HepG2 (cell line): ENCODE data around the gene CLEC4M. TPM values are rescaled to one million over a fixed set of nuclear protein-coding genes. Genes with fewer than 3 reads are reported as not detected.

Experiments used
- ATAC-seq: fragments of 200-7000 bp; cut with Tn5 transposase; 3 replicates; pipeline ENCODE4 v1.9.1; 2020; ENCODE audit warnings: mild to moderate bottlenecking, moderate library complexity
- BruUV-seq: library from RNA; stranded (reverse); fragments of 400-500 nt; replicated peaks from 2 replicates; lab custom pipeline; 2021; lab: Mats Ljungman, UMichigan
- CTCF ChIA-PET: fragments of 300-600 bp; formaldehyde crosslinking; extraction: SDS; loops from one replicate; lab custom pipeline; 2021; ENCODE audit warnings: low total read pairs, inconsistent platforms, low intra/inter-chr PET ratio; lab: Yijun Ruan, JAX
- POLR2A ChIA-PET: fragments of 350-600 bp; sonication (Branson Sonifier 250); formaldehyde crosslinking; loops from one replicate; lab custom pipeline; 2020; ENCODE audit warnings: antibody characterized with exemption, inconsistent platforms; lab: Yijun Ruan, JAX
- DNase-seq: peaks from one replicate; pipeline ENCODE4 v3.0.0-alpha.2; 2015; ENCODE audit warnings: low spot score
- FAIRE-seq: peaks from 3 replicates; lab custom pipeline; 2011; peaks lifted over from hg19 to GRCh38; lab: Jason Lieb, UNC
- H2AFZ ChIP-seq: one replicate; pipeline ENCODE4 v1.6.1; 2011; ENCODE audit warnings: low read length, inconsistent platforms
- H3K27ac ChIP-seq: fragments of 300-600 bp; 3 replicates; pipeline ENCODE4 v1.8.0; 2011; ENCODE audit warnings: mixed run types, mild to moderate bottlenecking, mixed read lengths, low read length, inconsistent platforms; ENCODE audit not compliant: insufficient read depth; ENCODE audit errors: extremely low read length
- H3K27me3 ChIP-seq, 2 experiments: fragments of 200-600 bp in 1 of 2; 2 replicates in 1 of 2; 3 replicates in 1 of 2; pipeline versions ENCODE4 v1.6.0 to v1.8.0; 2011; ENCODE audit warnings: low read length in 2 of 2, mild to moderate bottlenecking in 2 of 2, moderate library complexity in 2 of 2, inconsistent platforms in 1 of 2; ENCODE audit not compliant: insufficient read depth in 2 of 2, control insufficient read depth in 1 of 2
- H3K36me3 ChIP-seq, 2 experiments: fragments of 200-600 bp in 1 of 2; replicated peaks in 1 of 2; 2 replicates in 1 of 2; 3 replicates in 1 of 2; pipeline versions ENCODE4 v1.5.1 to v1.8.0; 2011; ENCODE audit warnings: low read length in 2 of 2, inconsistent platforms in 1 of 2; ENCODE audit not compliant: insufficient read depth in 2 of 2, control insufficient read depth in 1 of 2
- H3K4me1 ChIP-seq: 2 replicates; pipeline ENCODE4 v1.5.1; 2012; ENCODE audit warnings: low read length, inconsistent platforms; ENCODE audit not compliant: insufficient read depth
- H3K4me2 ChIP-seq: 2 replicates; pipeline ENCODE4 v1.6.0; 2011; ENCODE audit warnings: low read depth, low read length, inconsistent platforms
- H3K4me3 ChIP-seq, 3 experiments: fragments of 200-600 bp in 1 of 3; sonication (generic), shearing (Covaris generic) in 1 of 3; replicated peaks in 1 of 3; 2 replicates each; pipeline ENCODE4 v1.5.1; 2011 to 2016; ENCODE audit warnings: low read length in 3 of 3, inconsistent platforms in 2 of 3, low read depth in 2 of 3, mild to moderate bottlenecking in 2 of 3, control low read depth in 1 of 3, mixed read lengths in 1 of 3; ENCODE audit not compliant: insufficient read depth in 1 of 3
- H3K79me2 ChIP-seq: one replicate; pipeline ENCODE4 v1.6.1; 2011; ENCODE audit warnings: low read length, inconsistent platforms; ENCODE audit not compliant: insufficient read depth
- H3K9ac ChIP-seq: 2 replicates; pipeline ENCODE4 v1.6.0; 2011; ENCODE audit warnings: mild to moderate bottlenecking, low read depth, low read length, inconsistent platforms; ENCODE audit not compliant: insufficient read depth
- H3K9me3 ChIP-seq: 2 replicates; pipeline ENCODE4 v1.5.1; 2012; ENCODE audit warnings: mild to moderate bottlenecking, low read length
- H4K20me1 ChIP-seq: 2 replicates; pipeline ENCODE4 v1.6.0; 2011; ENCODE audit warnings: inconsistent platforms, mild to moderate bottlenecking, low read length, moderate library complexity; ENCODE audit not compliant: insufficient read depth
- CBX2 ChIP-seq, 2 experiments: fragments of 200-600 bp in 1 of 2; sonication (generic); formaldehyde crosslinking in 1 of 2; IDR thresholded peaks; 2 replicates each; pipeline versions ENCODE4 v1.7.0 to v1.8.1; 2018 to 2022; ENCODE audit warnings: low read depth in 2 of 2, low read length in 1 of 2, mild to moderate bottlenecking in 1 of 2, missing genetic modification reagents in 1 of 2
- FOSL1 ChIP-seq: sonication (generic); formaldehyde crosslinking; IDR thresholded peaks from 2 replicates; pipeline ENCODE4 v1.9.0; 2021; ENCODE audit warnings: missing genetic modification reagents, borderline replicate concordance
- HDAC1 ChIP-seq: sonication (generic); formaldehyde crosslinking; IDR thresholded peaks from 2 replicates; pipeline ENCODE4 v1.5.1; 2020; ENCODE audit warnings: mild to moderate bottlenecking, missing genetic modification reagents
- NFYC ChIP-seq: IDR thresholded peaks from 2 replicates; pipeline ENCODE4 v1.6.1; 2016; ENCODE audit warnings: missing genetic modification reagents, missing compliant biosample characterization
- PAF1 ChIP-seq: IDR thresholded peaks from 2 replicates; pipeline ENCODE4 v1.6.1; 2016; ENCODE audit warnings: missing genetic modification reagents, missing compliant biosample characterization
- POGZ ChIP-seq: sonication (generic); formaldehyde crosslinking; IDR thresholded peaks from 2 replicates; pipeline ENCODE4 v1.4.0; 2020; ENCODE audit warnings: mild to moderate bottlenecking, missing genetic modification reagents
- RARA ChIP-seq: IDR thresholded peaks from 2 replicates; pipeline ENCODE4 v1.6.1; 2016; ENCODE audit warnings: missing genetic modification reagents, missing compliant biosample characterization
- RXRA ChIP-seq: sonication (generic); formaldehyde crosslinking; IDR thresholded peaks from 2 replicates; pipeline ENCODE4 v1.5.1; 2020; ENCODE audit warnings: missing genetic modification reagents
- SCMH1 ChIP-seq: sonication (generic); formaldehyde crosslinking; IDR thresholded peaks from 2 replicates; pipeline ENCODE4 v1.9.0; 2021; ENCODE audit warnings: missing genetic modification reagents, mild to moderate bottlenecking, borderline replicate concordance
- ZC3H4 ChIP-seq: sonication (generic); formaldehyde crosslinking; IDR thresholded peaks from 2 replicates; pipeline ENCODE4 v1.4.0; 2020; ENCODE audit warnings: missing genetic modification reagents, borderline replicate concordance
- ZNF253 ChIP-seq: sonication (generic); formaldehyde crosslinking; IDR thresholded peaks from 2 replicates; pipeline ENCODE4 v1.8.0; 2022; ENCODE audit warnings: mild to moderate bottlenecking, missing genetic modification reagents, borderline replicate concordance
- ZNF552 ChIP-seq: sonication (generic); formaldehyde crosslinking; IDR thresholded peaks from 2 replicates; pipeline ENCODE4 v1.9.0; 2022; ENCODE audit warnings: missing genetic modification reagents, mild to moderate bottlenecking, borderline replicate concordance
- ZNF614 ChIP-seq: IDR thresholded peaks from 2 replicates; pipeline ENCODE4 v1.6.1; 2018; ENCODE audit warnings: missing biosample characterization, missing genetic modification reagents, inconsistent platforms, borderline replicate concordance
- WGBS: methylation state at CpG from one replicate; pipeline ENCODE4 v1.1.6; 2017; ENCODE audit warnings: low lambda C conversion rate; 5-methylcytosine and 5-hydroxymethylcytosine counted together
- in situ Hi-C: cut with HindIII; loops from 2 replicates; pipeline ENCODE4 v1.10.0; 2017; ENCODE audit warnings: low pct_unique_long_range_greater_than_20kb; ENCODE audit not compliant: extremely low pct_ligation_motif_present
- intact Hi-C: fragments of 100-400 bp; cut with micrococcal nuclease; formaldehyde crosslinking; loops from one replicate; pipeline ENCODE4 v1.10.0; 2022; ENCODE audit not compliant: unreplicated experiment
- polyA plus RNA-seq, 8 experiments: library from polyadenylated mRNA; depleted of rRNA in 3 of 8; stranded (reverse) in 7 of 8; unstranded in 1 of 8; fragments of >200 nt; fragmentation: Illumina TruSeq in 4 of 8; extraction: Trizol in 4 of 8; gene quantifications; 2 replicates each; pipeline versions ENCODE4 v1.2.1 to v1.2.3, GENCODE V29; 2011 to 2016; ENCODE audit warnings: low read depth in 4 of 8, missing spikeins in 1 of 8, mixed read lengths in 1 of 8; ENCODE audit not compliant: insufficient read depth in 1 of 8
- total RNA-seq, 5 experiments: library from RNA; depleted of rRNA; stranded (reverse); fragments of >200 nt; fragmentation: Illumina TruSeq; extraction: Trizol; gene quantifications; 2 replicates each; pipeline ENCODE4 v1.2.3, GENCODE V29; 2016; ENCODE audit warnings: low read depth in 1 of 5
- TF ChIP-seq, protein P1 (sequence below): sonication (generic); formaldehyde crosslinking; IDR thresholded peaks from 2 replicates; pipeline ENCODE4 v1.4.0; 2020; ENCODE audit warnings: mild to moderate bottlenecking, missing genetic modification reagents
- TF ChIP-seq, protein P2 (sequence below): sonication (generic); formaldehyde crosslinking; IDR thresholded peaks from 2 replicates; pipeline ENCODE4 v1.8.0; 2022; ENCODE audit warnings: mild to moderate bottlenecking, missing genetic modification reagents, moderate library complexity
- TF ChIP-seq, protein P3 (sequence below): sonication (generic); formaldehyde crosslinking; IDR thresholded peaks from 2 replicates; pipeline ENCODE4 v1.4.0; 2020; ENCODE audit warnings: missing genetic modification reagents
- TF ChIP-seq, protein P4 (sequence below): sonication (generic); formaldehyde crosslinking; IDR thresholded peaks from 2 replicates; pipeline ENCODE4 v1.5.0; 2020; ENCODE audit warnings: missing genetic modification reagents, mild to moderate bottlenecking, borderline replicate concordance
- TF ChIP-seq, protein P5 (sequence below): sonication (generic); formaldehyde crosslinking; IDR thresholded peaks from 2 replicates; pipeline ENCODE4 v1.4.0; 2020; ENCODE audit warnings: missing genetic modification reagents

CLEC4M gene
- total and polyA plus RNA-seq, 2 of the 13 experiments (the other 11 are each of a cell fraction or from before 2014, with no cell fraction given): not detected

DNA sequence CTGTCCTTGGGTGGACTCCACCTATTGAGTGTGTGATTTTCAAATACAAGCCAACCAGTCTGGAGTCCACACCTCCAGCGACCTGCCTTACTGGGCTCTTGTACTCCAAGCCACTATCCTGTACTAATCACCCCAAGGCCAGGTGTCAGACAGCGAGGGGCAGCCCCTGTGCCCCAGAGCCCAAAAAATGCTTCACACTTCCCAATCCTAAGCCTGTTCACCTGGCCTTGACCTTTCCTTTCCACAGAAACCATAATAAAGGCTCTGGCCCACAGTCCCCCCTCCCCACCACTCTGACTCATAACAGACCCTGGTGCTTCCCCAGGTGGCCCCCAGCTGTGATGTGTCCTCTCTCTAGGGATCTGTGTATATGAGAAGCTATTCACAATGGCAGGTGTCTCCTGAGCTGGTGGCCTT lies 19.6 kb upstream of the CLEC4M start:
- no peaks in the 10 kb centered on the region for H3K79me2 ChIP-seq
- no peak for FAIRE-seq
- H2AFZ ChIP-seq: no peak overlapping the region
- no TSS peak for BruUV-seq
- intact Hi-C loops (no loop called here), in situ Hi-C loops (no loop called here)
- ChIA-PET POLR2A (interaction anchor here (0.9 kb wide), 1 partner anchor 345 kb away, joined by 3 read pairs; no protein-coding TSS in a partner anchor), CTCF (no interaction called here)
- ATAC-seq: no peak
- no peak overlapping the region for H3K9ac ChIP-seq
- H3K4me1 ChIP-seq: peaks cover 6% of the 10 kb centered on the region; the same call in 1 of the 2 replicates
- H3K9me3 ChIP-seq: no peaks in the 10 kb centered on the region
- H4K20me1 ChIP-seq: no peaks in the 10 kb centered on the region
- H3K4me3 ChIP-seq: no peak overlapping the region
- H3K27me3 ChIP-seq: peaks cover 3 to 27% of the 10 kb centered on the region in 2 experiments; a peak in 2 of 5 replicates
- H3K27ac ChIP-seq: no peak overlapping the region
- no peak for DNase-seq
- H3K36me3 ChIP-seq: no peaks in the 10 kb centered on the region
- WGBS: 43% methylated on average over 1 of the region's 2 CpGs
- H3K4me2 ChIP-seq: no peak overlapping the region
- TF ChIP-seq, protein P1, sequence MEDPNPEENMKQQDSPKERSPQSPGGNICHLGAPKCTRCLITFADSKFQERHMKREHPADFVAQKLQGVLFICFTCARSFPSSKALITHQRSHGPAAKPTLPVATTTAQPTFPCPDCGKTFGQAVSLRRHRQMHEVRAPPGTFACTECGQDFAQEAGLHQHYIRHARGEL (CRISPR knock-in tag): no peak
- TF ChIP-seq, protein P2, sequence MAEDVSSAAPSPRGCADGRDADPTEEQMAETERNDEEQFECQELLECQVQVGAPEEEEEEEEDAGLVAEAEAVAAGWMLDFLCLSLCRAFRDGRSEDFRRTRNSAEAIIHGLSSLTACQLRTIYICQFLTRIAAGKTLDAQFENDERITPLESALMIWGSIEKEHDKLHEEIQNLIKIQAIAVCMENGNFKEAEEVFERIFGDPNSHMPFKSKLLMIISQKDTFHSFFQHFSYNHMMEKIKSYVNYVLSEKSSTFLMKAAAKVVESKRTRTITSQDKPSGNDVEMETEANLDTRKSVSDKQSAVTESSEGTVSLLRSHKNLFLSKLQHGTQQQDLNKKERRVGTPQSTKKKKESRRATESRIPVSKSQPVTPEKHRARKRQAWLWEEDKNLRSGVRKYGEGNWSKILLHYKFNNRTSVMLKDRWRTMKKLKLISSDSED (CRISPR knock-in tag): no peak
- TF ChIP-seq SCMH1 (CRISPR knock-in tag) (no peak), FOSL1 (CRISPR knock-in tag) (no peak), ZNF253 (no peak), PAF1 (CRISPR knock-in tag) (no peak), CBX2 (IDR thresholded peaks at IDR 0.05; ENCODE audit: low read depth, low read length) (no peak), CBX2 (CRISPR knock-in tag; IDR thresholded peaks at IDR 0.05; ENCODE audit: low read depth) (no peak), NFYC (CRISPR knock-in tag) (no peak), HDAC1 (CRISPR knock-in tag) (no peak), ZC3H4 (no peak), RARA (CRISPR knock-in tag) (peak; percentile 68), RXRA (CRISPR knock-in tag) (peak; percentile 28; the same call in 1 of the 2 replicates), ZNF552 (no peak), ZNF614 (CRISPR knock-in tag) (no peak), POGZ (no peak)
- TF ChIP-seq, protein P3, sequence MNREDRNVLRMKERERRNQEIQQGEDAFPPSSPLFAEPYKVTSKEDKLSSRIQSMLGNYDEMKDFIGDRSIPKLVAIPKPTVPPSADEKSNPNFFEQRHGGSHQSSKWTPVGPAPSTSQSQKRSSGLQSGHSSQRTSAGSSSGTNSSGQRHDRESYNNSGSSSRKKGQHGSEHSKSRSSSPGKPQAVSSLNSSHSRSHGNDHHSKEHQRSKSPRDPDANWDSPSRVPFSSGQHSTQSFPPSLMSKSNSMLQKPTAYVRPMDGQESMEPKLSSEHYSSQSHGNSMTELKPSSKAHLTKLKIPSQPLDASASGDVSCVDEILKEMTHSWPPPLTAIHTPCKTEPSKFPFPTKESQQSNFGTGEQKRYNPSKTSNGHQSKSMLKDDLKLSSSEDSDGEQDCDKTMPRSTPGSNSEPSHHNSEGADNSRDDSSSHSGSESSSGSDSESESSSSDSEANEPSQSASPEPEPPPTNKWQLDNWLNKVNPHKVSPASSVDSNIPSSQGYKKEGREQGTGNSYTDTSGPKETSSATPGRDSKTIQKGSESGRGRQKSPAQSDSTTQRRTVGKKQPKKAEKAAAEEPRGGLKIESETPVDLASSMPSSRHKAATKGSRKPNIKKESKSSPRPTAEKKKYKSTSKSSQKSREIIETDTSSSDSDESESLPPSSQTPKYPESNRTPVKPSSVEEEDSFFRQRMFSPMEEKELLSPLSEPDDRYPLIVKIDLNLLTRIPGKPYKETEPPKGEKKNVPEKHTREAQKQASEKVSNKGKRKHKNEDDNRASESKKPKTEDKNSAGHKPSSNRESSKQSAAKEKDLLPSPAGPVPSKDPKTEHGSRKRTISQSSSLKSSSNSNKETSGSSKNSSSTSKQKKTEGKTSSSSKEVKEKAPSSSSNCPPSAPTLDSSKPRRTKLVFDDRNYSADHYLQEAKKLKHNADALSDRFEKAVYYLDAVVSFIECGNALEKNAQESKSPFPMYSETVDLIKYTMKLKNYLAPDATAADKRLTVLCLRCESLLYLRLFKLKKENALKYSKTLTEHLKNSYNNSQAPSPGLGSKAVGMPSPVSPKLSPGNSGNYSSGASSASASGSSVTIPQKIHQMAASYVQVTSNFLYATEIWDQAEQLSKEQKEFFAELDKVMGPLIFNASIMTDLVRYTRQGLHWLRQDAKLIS: no peak
- TF ChIP-seq, protein P4, sequence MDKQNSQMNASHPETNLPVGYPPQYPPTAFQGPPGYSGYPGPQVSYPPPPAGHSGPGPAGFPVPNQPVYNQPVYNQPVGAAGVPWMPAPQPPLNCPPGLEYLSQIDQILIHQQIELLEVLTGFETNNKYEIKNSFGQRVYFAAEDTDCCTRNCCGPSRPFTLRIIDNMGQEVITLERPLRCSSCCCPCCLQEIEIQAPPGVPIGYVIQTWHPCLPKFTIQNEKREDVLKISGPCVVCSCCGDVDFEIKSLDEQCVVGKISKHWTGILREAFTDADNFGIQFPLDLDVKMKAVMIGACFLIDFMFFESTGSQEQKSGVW (CRISPR knock-in tag): no peak
- TF ChIP-seq, protein P5, sequence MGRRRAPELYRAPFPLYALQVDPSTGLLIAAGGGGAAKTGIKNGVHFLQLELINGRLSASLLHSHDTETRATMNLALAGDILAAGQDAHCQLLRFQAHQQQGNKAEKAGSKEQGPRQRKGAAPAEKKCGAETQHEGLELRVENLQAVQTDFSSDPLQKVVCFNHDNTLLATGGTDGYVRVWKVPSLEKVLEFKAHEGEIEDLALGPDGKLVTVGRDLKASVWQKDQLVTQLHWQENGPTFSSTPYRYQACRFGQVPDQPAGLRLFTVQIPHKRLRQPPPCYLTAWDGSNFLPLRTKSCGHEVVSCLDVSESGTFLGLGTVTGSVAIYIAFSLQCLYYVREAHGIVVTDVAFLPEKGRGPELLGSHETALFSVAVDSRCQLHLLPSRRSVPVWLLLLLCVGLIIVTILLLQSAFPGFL (CRISPR knock-in tag): no peak
